ENCODE data around the gene TCEA3. TPM values are rescaled to one million over a fixed set of nuclear protein-coding genes. Genes with fewer than 3 reads are reported as not detected.

Gene TCEA3
- total RNA-seq, 1 donor from 2014 or later, result 3.1 TPM

- no peak for DNase-seq (ENCODE audit: low read depth)
- H3K4me3 ChIP-seq (ENCODE audit: low read depth, low read length), result no peak overlapping the region
- no peak for TF ChIP-seq CTCF (conservative IDR thresholded peaks at IDR 0.05; ENCODE audit: low read depth, low read length)
Measured at GRCh38 chr1:23448846-23449245, 24.3 kb upstream of the TCEA3 start.

GRCh38 chr1:23446661-23447310, 22.2 kb upstream of the TCEA3 start:
- H3K4me3 ChIP-seq (ENCODE audit: low read depth, low read length), result no peak overlapping the region
- TF ChIP-seq CTCF (conservative IDR thresholded peaks at IDR 0.05; ENCODE audit: low read depth, low read length), result no peak
- no peak for DNase-seq (ENCODE audit: low read depth)

- no peak overlapping the region for H3K4me3 ChIP-seq (ENCODE audit: low read depth, low read length)
- no peak for DNase-seq (ENCODE audit: low read depth)
- no peak for TF ChIP-seq CTCF (conservative IDR thresholded peaks at IDR 0.05; ENCODE audit: low read depth, low read length)
Measured at GRCh38 chr1:23444596-23445390, 20.2 kb upstream of the TCEA3 start.

- no peak for DNase-seq (ENCODE audit: low read depth)
- no peak for TF ChIP-seq CTCF (conservative IDR thresholded peaks at IDR 0.05; ENCODE audit: low read depth, low read length)
- no peak overlapping the region for H3K4me3 ChIP-seq (ENCODE audit: low read depth, low read length)
Measured at GRCh38 chr1:23444104-23444533, 19.6 kb upstream of the TCEA3 start.

- no peak for TF ChIP-seq CTCF (conservative IDR thresholded peaks at IDR 0.05; ENCODE audit: low read depth, low read length)
- H3K4me3 ChIP-seq (ENCODE audit: low read depth, low read length), result no peak overlapping the region
- DNase-seq (ENCODE audit: low read depth), result no peak
Measured at GRCh38 chr1:23442751-23443150, 18.2 kb upstream of the TCEA3 start.

GRCh38 chr1:23441446-23442148, 17.0 kb upstream of the TCEA3 start:
- TF ChIP-seq CTCF (conservative IDR thresholded peaks at IDR 0.05; ENCODE audit: low read depth, low read length), result no peak

More at GRCh38 chr1:23441446-23442148, 17.0 kb upstream of the TCEA3 start:
- H3K4me3 ChIP-seq (ENCODE audit: low read depth, low read length), result no peak overlapping the region
- DNase-seq (ENCODE audit: low read depth), result no peak

All from epithelial cell of proximal tubule (primary cell).